Ishikawa (cell line): ENCODE measurements around the gene CRMP1.

Experiments used
- EP300 ChIP-seq: IDR thresholded peaks from 2 replicates; pipeline ENCODE4 v1.6.1; 2012; ENCODE audit warnings: borderline replicate concordance
- FOXM1 ChIP-seq: IDR thresholded peaks from 2 replicates; pipeline ENCODE4 v1.6.1; 2012; ENCODE audit warnings: low read depth, borderline replicate concordance
- MAX ChIP-seq: IDR thresholded peaks from 2 replicates; pipeline ENCODE4 v1.6.1; 2012
- NFIC ChIP-seq: IDR thresholded peaks from 2 replicates; pipeline ENCODE4 v1.6.1; 2012
- YY1 ChIP-seq: IDR thresholded peaks from 2 replicates; pipeline ENCODE4 v1.6.1; 2012; ENCODE audit warnings: low read depth

DNA sequence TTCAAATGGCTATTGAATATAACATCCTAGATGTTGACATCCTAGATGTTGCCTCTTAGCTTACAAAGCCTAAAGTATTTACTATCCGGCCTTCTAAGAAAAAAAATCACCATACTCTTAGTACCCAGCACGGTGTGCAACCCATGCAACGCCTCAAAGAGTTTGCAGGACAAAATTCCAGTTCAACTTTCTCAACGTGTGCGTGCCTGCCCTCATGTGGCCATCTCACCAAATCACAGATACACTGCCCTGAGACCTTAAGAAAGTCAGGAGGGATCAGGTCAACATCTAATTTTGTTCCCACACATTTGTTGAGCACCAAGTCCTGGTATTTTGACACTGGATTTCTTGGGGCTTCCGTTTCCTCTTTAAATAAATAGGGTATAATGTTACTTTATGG, 68.3 kb downstream of the CRMP1 start:
- no peak for TF ChIP-seq FOXM1
- TF ChIP-seq YY1 = no peak
- TF ChIP-seq MAX = no peak
- TF ChIP-seq NFIC = no peak
- TF ChIP-seq EP300 = no peak
